HCT116 (cell line): Measurements from ENCODE around the gene LY86. TPM values are rescaled to one million over a fixed set of nuclear protein-coding genes. Genes with fewer than 3 reads are reported as not detected.

Experiments used
- ATAC-seq: fragments of 200-7000 bp; cut with Tn5 transposase; 2 replicates; pipeline ENCODE4 v1.9.1; 2020; ENCODE audit warnings: mild to moderate bottlenecking, moderate library complexity
- BruUV-seq: library from RNA; stranded (reverse); fragments of 400-500 nt; replicated peaks from 2 replicates; lab custom pipeline; 2021; lab: Mats Ljungman, UMichigan
- CTCF ChIA-PET: fragments of 300-600 bp; sonication (Branson Sonifier 250); formaldehyde crosslinking; loops from one replicate; lab custom pipeline; 2021; ENCODE audit warnings: antibody characterized with exemption; lab: Charles Lee
- POLR2A ChIA-PET: fragments of 300-600, 350-600 bp; sonication (Branson Sonifier 250); formaldehyde crosslinking; loops from one replicate; lab custom pipeline; 2021; ENCODE audit warnings: antibody characterized with exemption; lab: Charles Lee
- RAD21 ChIA-PET, 2 experiments: fragments of 300-600 bp; sonication (Branson Sonifier 250); formaldehyde crosslinking; loops; one replicate each; lab custom pipeline; 2023; ENCODE audit warnings: low total read pairs in 2 of 2; ENCODE audit not compliant: uncharacterized antibody in 2 of 2, unreplicated experiment in 2 of 2, low non-redundant PET in 1 of 2; lab: Charles Lee
- DNase-seq: peaks from one replicate; pipeline ENCODE4 v3.0.0-alpha.2; 2010; ENCODE audit warnings: low read depth, low spot score
- H2AFZ ChIP-seq: fragments of 200-600 bp; shearing (Covaris generic), sonication (generic); 2 replicates; pipeline ENCODE4 v1.6.1; 2017; ENCODE audit warnings: low read depth, mixed run types, mixed read lengths, antibody characterized with exemption, low read length; ENCODE audit not compliant: poor library complexity, severe bottlenecking
- H3K27ac ChIP-seq: 2 replicates; pipeline ENCODE4 v1.5.1; 2012; ENCODE audit warnings: low read depth, low read length
- H3K27me3 ChIP-seq: fragments of 200-600 bp; sonication (generic); 2 replicates; pipeline ENCODE4 v1.6.1; 2016; ENCODE audit warnings: mixed run types, low read length, mixed read lengths; ENCODE audit not compliant: insufficient read depth
- H3K36me3 ChIP-seq, 2 experiments: fragments of 200-500 bp in 1 of 2; fragments of 200-600 bp in 1 of 2; sonication (Bioruptor generic) in 1 of 2; sonication (generic) in 1 of 2; 2 replicates each; pipeline versions ENCODE4 v1.5.1 to v1.6.1; 2014 to 2016; ENCODE audit warnings: low read length in 2 of 2, inconsistent platforms in 1 of 2, mixed read lengths in 1 of 2, mixed run types in 1 of 2; ENCODE audit not compliant: insufficient read depth in 2 of 2, control insufficient read depth in 1 of 2
- H3K4me1 ChIP-seq, 2 experiments: fragments of 200-600 bp in 1 of 2; sonication (generic) in 1 of 2; 2 replicates each; pipeline versions ENCODE4 v1.5.1 to v1.6.1; 2012 to 2017; ENCODE audit warnings: low read length in 2 of 2, inconsistent platforms in 1 of 2, mild to moderate bottlenecking in 1 of 2, mixed read lengths in 1 of 2, mixed run types in 1 of 2, moderate library complexity in 1 of 2; ENCODE audit not compliant: insufficient read depth in 2 of 2, control insufficient read depth in 1 of 2
- H3K4me2 ChIP-seq: fragments of 200-600 bp; sonication (generic); 2 replicates; pipeline ENCODE4 v1.6.1; 2017; ENCODE audit warnings: mixed run types, low read length, mixed read lengths
- H3K4me3 ChIP-seq, 2 experiments: fragments of 200-600 bp in 1 of 2; sonication (generic) in 1 of 2; replicated peaks in 1 of 2; 2 replicates each; pipeline ENCODE4 v1.5.1; 2011 to 2016; ENCODE audit warnings: low read length in 2 of 2, control low read depth in 1 of 2, low read depth in 1 of 2, mild to moderate bottlenecking in 1 of 2, mixed read lengths in 1 of 2, mixed run types in 1 of 2
- H3K79me2 ChIP-seq: fragments of 200-600 bp; sonication (generic); 2 replicates; pipeline ENCODE4 v1.6.1; 2017; ENCODE audit warnings: mild to moderate bottlenecking, mixed run types, low read length, moderate library complexity, mixed read lengths; ENCODE audit not compliant: insufficient read depth
- H3K9ac ChIP-seq: fragments of 200-600 bp; sonication (generic); 2 replicates; pipeline ENCODE4 v1.6.1; 2016; ENCODE audit warnings: low read length, mixed read lengths
- H3K9me2 ChIP-seq: fragments of 200-600 bp; sonication (generic), shearing (Covaris generic); 2 replicates; pipeline ENCODE4 v1.6.1; 2017; ENCODE audit warnings: mixed run types, mild to moderate bottlenecking, moderate library complexity; ENCODE audit not compliant: insufficient read depth
- H3K9me3 ChIP-seq, 2 experiments: fragments of 200-500 bp in 1 of 2; fragments of 200-600 bp in 1 of 2; sonication (Bioruptor generic) in 1 of 2; sonication (generic) in 1 of 2; 2 replicates each; pipeline ENCODE4 v1.6.1; 2014 to 2017; ENCODE audit warnings: low read length in 2 of 2, mixed read lengths in 2 of 2, inconsistent platforms in 1 of 2, low read depth in 1 of 2, mild to moderate bottlenecking in 1 of 2, mixed run types in 1 of 2, moderate library complexity in 1 of 2; ENCODE audit not compliant: control insufficient read depth in 1 of 2, insufficient read depth in 1 of 2
- H4K20me1 ChIP-seq: fragments of 200-600 bp; sonication (generic), shearing (Covaris generic); 2 replicates; pipeline ENCODE4 v1.6.1; 2017; ENCODE audit warnings: mixed run types, mild to moderate bottlenecking, moderate library complexity; ENCODE audit not compliant: insufficient read depth
- ELF1 ChIP-seq: IDR thresholded peaks from 2 replicates; pipeline ENCODE4 v1.6.1; 2012; ENCODE audit warnings: low read depth, borderline replicate concordance
- EZH2 ChIP-seq: fragments of 200-600 bp; sonication (generic); IDR thresholded peaks from 2 replicates; pipeline ENCODE4 v1.6.1; 2017; ENCODE audit warnings: antibody characterized with exemption, mixed run types
- EZH2phosphoT487 ChIP-seq: fragments of 200-600 bp; IDR thresholded peaks from 2 replicates; pipeline ENCODE4 v1.6.1; 2018; ENCODE audit warnings: antibody characterized with exemption, borderline replicate concordance
- FOSL1 ChIP-seq: IDR thresholded peaks from 2 replicates; pipeline ENCODE4 v1.6.1; 2012; ENCODE audit warnings: low read depth
- JUND ChIP-seq: IDR thresholded peaks from 2 replicates; pipeline ENCODE4 v1.6.1; 2012
- REST ChIP-seq: IDR thresholded peaks from 2 replicates; pipeline ENCODE4 v1.6.1; 2012; ENCODE audit warnings: low read depth
- SRF ChIP-seq: IDR thresholded peaks from 2 replicates; pipeline ENCODE4 v1.6.1; 2012; ENCODE audit warnings: low read depth
- ZFX ChIP-seq: fragments of 450-650 bp; IDR thresholded peaks from 2 replicates; pipeline ENCODE4 v1.6.1; 2017
- intact Hi-C: fragments of 100-400 bp; cut with micrococcal nuclease; formaldehyde crosslinking; loops from 2 replicates; pipeline ENCODE4 v1.10.0; 2022
- total RNA-seq: library from RNA; stranded (reverse); gene quantifications from one replicate; pipeline ENCODE4 v1.2.1, GENCODE V29; 2021; ENCODE audit not compliant: unreplicated experiment
- TF ChIP-seq, protein P1 (sequence below): IDR thresholded peaks from 2 replicates; pipeline ENCODE4 v1.6.1; 2011; ENCODE audit warnings: mild to moderate bottlenecking, low read length, moderate library complexity; ENCODE audit not compliant: insufficient replicate concordance; ENCODE audit errors: extremely low read depth
- TF ChIP-seq, protein P2 (sequence below): IDR thresholded peaks from 2 replicates; pipeline ENCODE4 v1.6.1; 2012

Gene LY86
- total RNA-seq, 1 experiment from 2014 or later: not detected

GRCh38 chr6:6588924-6589709 is 597 bp downstream of the LY86 start:
- intact Hi-C loops: no loop called here
- ChIA-PET CTCF (no interaction called here), RAD21 (no interaction called here), POLR2A (no interaction called here)
- Histone ChIP-seq H3K9ac (no peak overlapping the region), H3K9me2 (no peaks in the 10 kb centered on the region), H3K9me3 (no peaks in the 10 kb centered on the region), H3K4me3 (no peak overlapping the region), H3K79me2 (no peaks in the 10 kb centered on the region), H3K27me3 (peaks cover 4% of the 10 kb centered on the region; the same call in 1 of the 2 replicates), H3K36me3 (no peaks in the 10 kb centered on the region), H4K20me1 (no peaks in the 10 kb centered on the region), H3K27ac (no peak overlapping the region), H3K4me1 (no peaks in the 10 kb centered on the region), H2AFZ (no peak overlapping the region), H3K4me2 (no peak overlapping the region)
- BruUV-seq: no TSS peak
- DNase-seq (no peak), ATAC-seq (no peak)
- no peak for TF ChIP-seq FOSL1
- TF ChIP-seq, protein P1, sequence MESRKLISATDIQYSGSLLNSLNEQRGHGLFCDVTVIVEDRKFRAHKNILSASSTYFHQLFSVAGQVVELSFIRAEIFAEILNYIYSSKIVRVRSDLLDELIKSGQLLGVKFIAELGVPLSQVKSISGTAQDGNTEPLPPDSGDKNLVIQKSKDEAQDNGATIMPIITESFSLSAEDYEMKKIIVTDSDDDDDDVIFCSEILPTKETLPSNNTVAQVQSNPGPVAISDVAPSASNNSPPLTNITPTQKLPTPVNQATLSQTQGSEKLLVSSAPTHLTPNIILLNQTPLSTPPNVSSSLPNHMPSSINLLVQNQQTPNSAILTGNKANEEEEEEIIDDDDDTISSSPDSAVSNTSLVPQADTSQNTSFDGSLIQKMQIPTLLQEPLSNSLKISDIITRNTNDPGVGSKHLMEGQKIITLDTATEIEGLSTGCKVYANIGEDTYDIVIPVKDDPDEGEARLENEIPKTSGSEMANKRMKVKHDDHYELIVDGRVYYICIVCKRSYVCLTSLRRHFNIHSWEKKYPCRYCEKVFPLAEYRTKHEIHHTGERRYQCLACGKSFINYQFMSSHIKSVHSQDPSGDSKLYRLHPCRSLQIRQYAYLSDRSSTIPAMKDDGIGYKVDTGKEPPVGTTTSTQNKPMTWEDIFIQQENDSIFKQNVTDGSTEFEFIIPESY: no peak
- no peak for TF ChIP-seq ELF1
- TF ChIP-seq SRF: no peak
- TF ChIP-seq JUND: no peak
- TF ChIP-seq, protein P2, sequence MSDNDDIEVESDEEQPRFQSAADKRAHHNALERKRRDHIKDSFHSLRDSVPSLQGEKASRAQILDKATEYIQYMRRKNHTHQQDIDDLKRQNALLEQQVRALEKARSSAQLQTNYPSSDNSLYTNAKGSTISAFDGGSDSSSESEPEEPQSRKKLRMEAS: no peak
- no peak for TF ChIP-seq ZFX
- TF ChIP-seq REST: no peak
- no peak for TF ChIP-seq EZH2
- TF ChIP-seq EZH2phosphoT487: no peak
